ENCODE measurements around the gene RPH3AL.

- TF ChIP-seq JUND (IDR thresholded peaks at IDR 0.05; ENCODE audit: low read length) (no peak), KDM1A (IDR thresholded peaks at IDR 0.05; ENCODE audit: borderline replicate concordance, low read length) (no peak)
Measured at GRCh38 chr17:291587-291986, 61.0 kb downstream of the RPH3AL start.

All from H1 (cell line).